HepG2 (cell line): ENCODE data around the gene ZNF3. TPM values are rescaled to one million over a fixed set of nuclear protein-coding genes. Genes with fewer than 3 reads are reported as not detected.
A peak's percentile ranks its signal among the peaks of the same experiment; 100 is the strongest.

ENCODE experiments used
- ETV5 ChIP-seq: IDR thresholded peaks from 2 replicates; pipeline ENCODE4 v1.6.1; 2018; ENCODE audit warnings: missing biosample characterization, missing genetic modification reagents, inconsistent platforms, borderline replicate concordance
- FOXJ3 ChIP-seq: sonication (generic); formaldehyde crosslinking; IDR thresholded peaks from 2 replicates; pipeline ENCODE4 v1.4.0; 2020; ENCODE audit warnings: missing genetic modification reagents, mild to moderate bottlenecking, borderline replicate concordance
- GTF3A ChIP-seq: sonication (generic); formaldehyde crosslinking; conservative IDR thresholded peaks from 2 replicates; pipeline ENCODE4 v1.4.0; 2020; ENCODE audit warnings: mild to moderate bottlenecking, missing genetic modification reagents
- HNRNPL ChIP-seq: fragments of 200-400 bp; formaldehyde crosslinking; IDR thresholded peaks from 2 replicates; pipeline ENCODE4 v1.6.1; 2017; ENCODE audit warnings: mild to moderate bottlenecking, low read depth, low read length
- KMT2B ChIP-seq: IDR thresholded peaks from 2 replicates; pipeline ENCODE4 v1.6.1; 2016; ENCODE audit warnings: missing genetic modification reagents, missing compliant biosample characterization
- SIN3A ChIP-seq: IDR thresholded peaks from 2 replicates; pipeline ENCODE4 v1.6.1; 2011; ENCODE audit warnings: low read depth, mild to moderate bottlenecking, control low read depth, low read length, borderline replicate concordance
- SRSF1 ChIP-seq: fragments of 200-400 bp; formaldehyde crosslinking; optimal IDR thresholded peaks from 2 replicates; pipeline ENCODE3; 2017; ENCODE audit warnings: mild to moderate bottlenecking, low read depth, low read length, moderate library complexity
- ZEB1 ChIP-seq: IDR thresholded peaks from 2 replicates; pipeline ENCODE4 v1.6.1; 2012; ENCODE audit warnings: mild to moderate bottlenecking, low read depth, inconsistent platforms; ENCODE audit not compliant: insufficient replicate concordance
- ZNF232 ChIP-seq: sonication (generic); formaldehyde crosslinking; IDR thresholded peaks from 2 replicates; pipeline ENCODE4 v1.4.0; 2020; ENCODE audit warnings: missing genetic modification reagents, borderline replicate concordance
- ZNF256 ChIP-seq: sonication (generic); formaldehyde crosslinking; conservative IDR thresholded peaks from 2 replicates; pipeline ENCODE4 v1.4.0; 2020; ENCODE audit warnings: missing genetic modification reagents
- ZNF296 ChIP-seq: sonication (generic); formaldehyde crosslinking; conservative IDR thresholded peaks from 2 replicates; pipeline ENCODE4 v1.5.0; 2020; ENCODE audit warnings: mild to moderate bottlenecking, missing genetic modification reagents
- ZNF451 ChIP-seq: sonication (generic); formaldehyde crosslinking; IDR thresholded peaks from 2 replicates; pipeline ENCODE4 v1.5.0; 2020; ENCODE audit warnings: mild to moderate bottlenecking, missing genetic modification reagents
- ZNF570 ChIP-seq: sonication (generic); formaldehyde crosslinking; IDR thresholded peaks from 2 replicates; pipeline ENCODE4 v1.4.0; 2020; ENCODE audit warnings: mild to moderate bottlenecking, missing genetic modification reagents, borderline replicate concordance
- ZNF674 ChIP-seq: sonication (generic); formaldehyde crosslinking; IDR thresholded peaks from 2 replicates; pipeline ENCODE4 v1.5.0; 2020; ENCODE audit warnings: low read depth, mild to moderate bottlenecking, missing genetic modification reagents
- polyA plus RNA-seq, 8 experiments: library from polyadenylated mRNA; depleted of rRNA in 3 of 8; stranded (reverse) in 7 of 8; unstranded in 1 of 8; fragments of >200 nt; fragmentation: Illumina TruSeq in 4 of 8; extraction: Trizol in 4 of 8; gene quantifications; 2 replicates each; pipeline versions ENCODE4 v1.2.1 to v1.2.3, GENCODE V29; 2011 to 2016; ENCODE audit warnings: low read depth in 4 of 8, missing spikeins in 1 of 8, mixed read lengths in 1 of 8; ENCODE audit not compliant: insufficient read depth in 1 of 8
- total RNA-seq, 5 experiments: library from RNA; depleted of rRNA; stranded (reverse); fragments of >200 nt; fragmentation: Illumina TruSeq; extraction: Trizol; gene quantifications; 2 replicates each; pipeline ENCODE4 v1.2.3, GENCODE V29; 2016; ENCODE audit warnings: low read depth in 1 of 5
- TF ChIP-seq, protein P1 (sequence below): sonication (generic); formaldehyde crosslinking; IDR thresholded peaks from 2 replicates; pipeline ENCODE4 v1.9.0; 2021; ENCODE audit warnings: missing genetic modification reagents, borderline replicate concordance
- TF ChIP-seq, protein P2 (sequence below), 2 experiments: IDR thresholded peaks; 2 replicates each; pipeline ENCODE4 v1.6.1; 2011 to 2012; ENCODE audit warnings: low read length in 2 of 2, borderline replicate concordance in 1 of 2, low read depth in 1 of 2, mild to moderate bottlenecking in 1 of 2, moderate library complexity in 1 of 2
- TF ChIP-seq, protein P3 (sequence below): sonication (generic); formaldehyde crosslinking; IDR thresholded peaks from 2 replicates; pipeline ENCODE4 v1.5.0; 2020; ENCODE audit warnings: mild to moderate bottlenecking, missing genetic modification reagents, borderline replicate concordance

Gene ZNF3
- total and polyA plus RNA-seq, 2 of the 13 experiments (the other 11 are each of a cell fraction or from before 2014, with no cell fraction given), result 33.7 to 56.9 TPM

DNA sequence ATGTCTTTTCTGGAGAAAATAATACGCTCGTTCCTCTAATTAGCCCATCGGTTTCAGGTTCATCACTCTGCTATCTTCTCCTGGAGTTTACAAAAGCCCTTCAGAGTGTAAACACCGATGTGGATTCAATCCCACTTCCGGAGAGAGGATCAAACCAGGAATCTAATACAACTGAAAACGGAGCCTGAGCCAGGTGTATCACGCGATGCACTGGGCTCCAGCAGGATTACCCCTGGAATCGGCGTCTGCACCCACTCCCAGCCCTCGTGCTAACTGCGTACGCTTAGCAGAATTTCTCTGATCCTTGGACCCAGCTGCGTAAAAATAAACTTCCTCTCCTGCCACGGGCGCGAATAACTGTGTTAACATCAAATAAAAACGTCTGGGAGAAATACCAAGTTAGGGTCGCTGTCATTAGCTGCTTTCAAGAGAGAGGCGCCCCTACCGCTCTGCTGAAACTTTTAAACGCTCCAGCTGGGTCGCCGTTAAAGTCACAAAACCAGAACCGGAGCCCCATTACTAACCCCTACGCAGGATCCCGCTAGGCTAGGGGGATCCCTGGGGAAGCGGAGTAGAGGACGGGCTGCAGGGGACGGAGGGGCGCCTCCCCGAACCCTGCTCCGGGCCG is 502 bp downstream of the ZNF3 start (continued):
- TF ChIP-seq, protein P1, sequence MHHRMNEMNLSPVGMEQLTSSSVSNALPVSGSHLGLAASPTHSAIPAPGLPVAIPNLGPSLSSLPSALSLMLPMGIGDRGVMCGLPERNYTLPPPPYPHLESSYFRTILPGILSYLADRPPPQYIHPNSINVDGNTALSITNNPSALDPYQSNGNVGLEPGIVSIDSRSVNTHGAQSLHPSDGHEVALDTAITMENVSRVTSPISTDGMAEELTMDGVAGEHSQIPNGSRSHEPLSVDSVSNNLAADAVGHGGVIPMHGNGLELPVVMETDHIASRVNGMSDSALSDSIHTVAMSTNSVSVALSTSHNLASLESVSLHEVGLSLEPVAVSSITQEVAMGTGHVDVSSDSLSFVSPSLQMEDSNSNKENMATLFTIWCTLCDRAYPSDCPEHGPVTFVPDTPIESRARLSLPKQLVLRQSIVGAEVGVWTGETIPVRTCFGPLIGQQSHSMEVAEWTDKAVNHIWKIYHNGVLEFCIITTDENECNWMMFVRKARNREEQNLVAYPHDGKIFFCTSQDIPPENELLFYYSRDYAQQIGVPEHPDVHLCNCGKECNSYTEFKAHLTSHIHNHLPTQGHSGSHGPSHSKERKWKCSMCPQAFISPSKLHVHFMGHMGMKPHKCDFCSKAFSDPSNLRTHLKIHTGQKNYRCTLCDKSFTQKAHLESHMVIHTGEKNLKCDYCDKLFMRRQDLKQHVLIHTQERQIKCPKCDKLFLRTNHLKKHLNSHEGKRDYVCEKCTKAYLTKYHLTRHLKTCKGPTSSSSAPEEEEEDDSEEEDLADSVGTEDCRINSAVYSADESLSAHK, result no peak
- no peak for TF ChIP-seq ZNF570 (CRISPR knock-in tag)
- TF ChIP-seq KMT2B, result no peak
- TF ChIP-seq HNRNPL, result no peak
- TF ChIP-seq GTF3A (CRISPR knock-in tag), result no peak
- TF ChIP-seq ZNF232 (CRISPR knock-in tag), result peak; percentile 66; the same call in 1 of the 2 replicates
- TF ChIP-seq ZNF451 (CRISPR knock-in tag), result no peak
- no peak for TF ChIP-seq SRSF1
- TF ChIP-seq FOXJ3 (CRISPR knock-in tag), result peak; percentile 43; the same call in 1 of the 2 replicates
- TF ChIP-seq ETV5 (CRISPR knock-in tag), result peak; percentile 77; the same call in 1 of the 2 replicates
- peak; percentile 3; the same call in 1 of the 2 replicates for TF ChIP-seq ZNF674 (CRISPR knock-in tag)
- TF ChIP-seq, protein P2, sequence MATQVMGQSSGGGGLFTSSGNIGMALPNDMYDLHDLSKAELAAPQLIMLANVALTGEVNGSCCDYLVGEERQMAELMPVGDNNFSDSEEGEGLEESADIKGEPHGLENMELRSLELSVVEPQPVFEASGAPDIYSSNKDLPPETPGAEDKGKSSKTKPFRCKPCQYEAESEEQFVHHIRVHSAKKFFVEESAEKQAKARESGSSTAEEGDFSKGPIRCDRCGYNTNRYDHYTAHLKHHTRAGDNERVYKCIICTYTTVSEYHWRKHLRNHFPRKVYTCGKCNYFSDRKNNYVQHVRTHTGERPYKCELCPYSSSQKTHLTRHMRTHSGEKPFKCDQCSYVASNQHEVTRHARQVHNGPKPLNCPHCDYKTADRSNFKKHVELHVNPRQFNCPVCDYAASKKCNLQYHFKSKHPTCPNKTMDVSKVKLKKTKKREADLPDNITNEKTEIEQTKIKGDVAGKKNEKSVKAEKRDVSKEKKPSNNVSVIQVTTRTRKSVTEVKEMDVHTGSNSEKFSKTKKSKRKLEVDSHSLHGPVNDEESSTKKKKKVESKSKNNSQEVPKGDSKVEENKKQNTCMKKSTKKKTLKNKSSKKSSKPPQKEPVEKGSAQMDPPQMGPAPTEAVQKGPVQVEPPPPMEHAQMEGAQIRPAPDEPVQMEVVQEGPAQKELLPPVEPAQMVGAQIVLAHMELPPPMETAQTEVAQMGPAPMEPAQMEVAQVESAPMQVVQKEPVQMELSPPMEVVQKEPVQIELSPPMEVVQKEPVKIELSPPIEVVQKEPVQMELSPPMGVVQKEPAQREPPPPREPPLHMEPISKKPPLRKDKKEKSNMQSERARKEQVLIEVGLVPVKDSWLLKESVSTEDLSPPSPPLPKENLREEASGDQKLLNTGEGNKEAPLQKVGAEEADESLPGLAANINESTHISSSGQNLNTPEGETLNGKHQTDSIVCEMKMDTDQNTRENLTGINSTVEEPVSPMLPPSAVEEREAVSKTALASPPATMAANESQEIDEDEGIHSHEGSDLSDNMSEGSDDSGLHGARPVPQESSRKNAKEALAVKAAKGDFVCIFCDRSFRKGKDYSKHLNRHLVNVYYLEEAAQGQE (IDR thresholded peaks at IDR 0.05; ENCODE audit: borderline replicate concordance in 1 of 2, low read depth in 1 of 2, low read length in 2 of 2), result no peak
- TF ChIP-seq, protein P3, sequence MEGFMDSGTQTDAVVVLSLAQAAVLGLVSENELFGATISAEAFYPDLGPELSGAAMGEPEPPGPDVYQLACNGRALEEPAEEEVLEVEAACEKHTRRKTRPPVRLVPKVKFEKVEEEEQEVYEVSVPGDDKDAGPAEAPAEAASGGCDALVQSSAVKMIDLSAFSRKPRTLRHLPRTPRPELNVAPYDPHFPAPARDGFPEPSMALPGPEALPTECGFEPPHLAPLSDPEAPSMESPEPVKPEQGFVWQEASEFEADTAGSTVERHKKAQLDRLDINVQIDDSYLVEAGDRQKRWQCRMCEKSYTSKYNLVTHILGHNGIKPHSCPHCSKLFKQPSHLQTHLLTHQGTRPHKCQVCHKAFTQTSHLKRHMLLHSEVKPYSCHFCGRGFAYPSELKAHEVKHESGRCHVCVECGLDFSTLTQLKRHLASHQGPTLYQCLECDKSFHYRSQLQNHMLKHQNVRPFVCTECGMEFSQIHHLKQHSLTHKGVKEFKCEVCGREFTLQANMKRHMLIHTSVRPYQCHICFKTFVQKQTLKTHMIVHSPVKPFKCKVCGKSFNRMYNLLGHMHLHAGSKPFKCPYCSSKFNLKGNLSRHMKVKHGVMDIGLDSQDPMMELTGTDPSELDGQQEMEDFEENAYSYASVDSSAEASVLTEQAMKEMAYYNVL (CRISPR knock-in tag), result no peak
- TF ChIP-seq ZNF296 (CRISPR knock-in tag), result no peak
- no peak; the same call in 1 of the 2 replicates for TF ChIP-seq ZNF256 (CRISPR knock-in tag)
- TF ChIP-seq SIN3A, result 0 out of 2 replicates have a peak, but pooled peaks have one; percentile 15
- no peak for TF ChIP-seq ZEB1
